Glutamatergic neuron (in vitro differentiated cells): Measurements from ENCODE around the gene ELF4. TPM values are rescaled to one million over a fixed set of nuclear protein-coding genes. Genes with fewer than 3 reads are reported as not detected.

Experiments used
- DNase-seq: peaks from one replicate; pipeline ENCODE4 v3.0.0; 2022
- H3K27ac Mint-ChIP-seq: one replicate; pipeline ENCODE4 v1.8.0; 2020; ENCODE audit warnings: mild to moderate bottlenecking, mixed read lengths, inconsistent platforms; ENCODE audit not compliant: unreplicated experiment
- H3K27me3 Mint-ChIP-seq: one replicate; pipeline ENCODE4 v1.8.0; 2020; ENCODE audit warnings: mild to moderate bottlenecking, moderate library complexity, mixed read lengths, inconsistent platforms; ENCODE audit not compliant: unreplicated experiment
- H3K36me3 Mint-ChIP-seq: one replicate; pipeline ENCODE4 v1.8.0; 2020; ENCODE audit warnings: mild to moderate bottlenecking, mixed read lengths, inconsistent platforms; ENCODE audit not compliant: unreplicated experiment
- H3K4me1 Mint-ChIP-seq: one replicate; pipeline ENCODE4 v1.8.0; 2020; ENCODE audit warnings: mild to moderate bottlenecking, low read depth, mixed read lengths, inconsistent platforms; ENCODE audit not compliant: unreplicated experiment
- H3K4me3 Mint-ChIP-seq: one replicate; pipeline ENCODE4 v1.8.0; 2020; ENCODE audit warnings: mild to moderate bottlenecking, mixed read lengths, inconsistent platforms; ENCODE audit not compliant: unreplicated experiment
- H3K9me3 Mint-ChIP-seq: one replicate; pipeline ENCODE4 v1.8.0; 2020; ENCODE audit warnings: mild to moderate bottlenecking, moderate library complexity, mixed read lengths, inconsistent platforms; ENCODE audit not compliant: unreplicated experiment
- CTCF ChIP-seq: fragments of 200-600 bp; sonication (generic); IDR thresholded peaks from one replicate; pipeline ENCODE4 v1.5.0; 2021; ENCODE audit not compliant: partially characterized antibody, unreplicated experiment
- total RNA-seq: library from RNA; stranded (reverse); fragmentation: NEBNext Ultra II Directional; extraction: Animal tissue kit (Norgen Biotek cat#: 25700); gene quantifications from one replicate; pipeline ENCODE4 v1.2.1, GENCODE V29; 2021; ENCODE audit not compliant: unreplicated experiment

ELF4 gene
- total RNA-seq, 1 donor from 2014 or later, result 0.10 TPM

DNA sequence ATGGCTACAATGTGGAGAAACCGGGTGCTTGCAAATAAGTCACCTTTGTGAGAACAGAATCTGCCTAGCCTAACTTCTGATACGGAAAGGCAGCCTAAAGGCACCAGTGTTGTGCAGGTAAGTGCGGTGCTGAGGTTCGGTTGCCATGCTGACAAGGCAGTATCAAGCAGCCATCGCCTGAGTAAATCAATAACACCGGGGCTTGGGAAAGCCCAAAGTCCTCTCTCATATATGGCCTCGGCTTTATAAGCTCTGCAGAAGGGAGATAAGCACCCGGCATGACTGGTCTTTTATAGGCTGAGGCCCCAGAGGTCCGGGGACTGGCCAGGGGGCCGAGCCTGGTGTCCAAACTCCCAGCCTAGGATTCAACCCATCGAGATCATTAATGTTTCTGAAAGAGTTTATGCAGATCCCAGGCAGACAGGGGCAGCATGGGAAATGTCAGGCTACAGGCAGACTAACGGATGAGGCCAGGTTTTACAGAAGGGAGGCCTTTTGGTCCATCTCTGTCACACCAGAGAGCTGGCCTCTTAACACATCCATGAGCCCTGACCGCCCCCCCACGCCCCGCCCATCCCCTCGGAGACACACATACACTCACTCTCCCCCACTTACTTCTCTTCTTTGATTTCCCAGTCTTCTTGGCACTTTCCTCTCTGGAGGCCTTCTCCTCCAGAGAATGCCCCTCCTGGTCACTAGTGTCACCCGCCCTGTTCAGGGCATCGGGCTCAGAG lies 38.5 kb downstream of the ELF4 start:
- no peaks in the 10 kb centered on the region for H3K4me1 Mint-ChIP-seq
- TF ChIP-seq CTCF, result no peak
- H3K27ac Mint-ChIP-seq, result no peak overlapping the region
- H3K27me3 Mint-ChIP-seq, result no peaks in the 10 kb centered on the region
- H3K9me3 Mint-ChIP-seq, result peaks cover 2% of the 10 kb centered on the region
- no peak for DNase-seq
- no peaks in the 10 kb centered on the region for H3K36me3 Mint-ChIP-seq
- H3K4me3 Mint-ChIP-seq, result no peak overlapping the region

DNA sequence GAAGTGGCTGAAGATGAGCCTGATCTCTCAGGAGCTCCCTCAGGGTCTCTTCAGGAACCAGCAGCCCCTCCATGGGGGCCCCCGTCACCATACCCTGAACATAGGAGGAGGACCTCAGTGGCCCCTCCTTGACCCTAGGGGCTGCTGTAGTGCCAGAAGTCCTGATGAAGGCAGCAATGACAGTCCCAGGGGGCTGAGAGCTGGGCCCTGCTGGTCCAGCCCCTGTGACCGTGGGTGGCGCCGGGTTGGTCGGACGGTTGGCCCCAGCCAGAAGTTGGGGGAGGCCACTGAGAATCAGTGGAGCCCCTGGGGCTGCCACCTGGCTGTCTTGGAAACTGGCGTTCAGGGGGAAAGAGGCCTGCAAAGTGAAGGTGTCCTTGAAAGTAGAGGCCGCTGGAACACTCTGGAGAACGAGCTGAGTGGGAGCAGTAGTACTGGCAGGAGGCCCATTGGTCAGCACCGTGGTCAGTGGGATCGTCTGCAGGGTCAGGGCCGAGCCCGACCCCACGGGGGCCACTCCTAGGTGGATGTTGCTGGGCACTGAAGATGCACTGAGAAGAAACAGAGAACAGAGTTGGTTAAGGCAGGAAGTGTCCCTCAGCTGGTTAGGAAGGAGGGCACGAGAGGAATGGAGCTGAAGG lies 43.2 kb downstream of the ELF4 start:
- Mint-ChIP-seq H3K27me3 (no peaks in the 10 kb centered on the region), H3K9me3 (peaks cover 2% of the 10 kb centered on the region), H3K4me3 (no peak overlapping the region), H3K27ac (no peak overlapping the region), H3K4me1 (no peaks in the 10 kb centered on the region), H3K36me3 (no peaks in the 10 kb centered on the region)
- no peak for TF ChIP-seq CTCF
- no peak for DNase-seq

DNA sequence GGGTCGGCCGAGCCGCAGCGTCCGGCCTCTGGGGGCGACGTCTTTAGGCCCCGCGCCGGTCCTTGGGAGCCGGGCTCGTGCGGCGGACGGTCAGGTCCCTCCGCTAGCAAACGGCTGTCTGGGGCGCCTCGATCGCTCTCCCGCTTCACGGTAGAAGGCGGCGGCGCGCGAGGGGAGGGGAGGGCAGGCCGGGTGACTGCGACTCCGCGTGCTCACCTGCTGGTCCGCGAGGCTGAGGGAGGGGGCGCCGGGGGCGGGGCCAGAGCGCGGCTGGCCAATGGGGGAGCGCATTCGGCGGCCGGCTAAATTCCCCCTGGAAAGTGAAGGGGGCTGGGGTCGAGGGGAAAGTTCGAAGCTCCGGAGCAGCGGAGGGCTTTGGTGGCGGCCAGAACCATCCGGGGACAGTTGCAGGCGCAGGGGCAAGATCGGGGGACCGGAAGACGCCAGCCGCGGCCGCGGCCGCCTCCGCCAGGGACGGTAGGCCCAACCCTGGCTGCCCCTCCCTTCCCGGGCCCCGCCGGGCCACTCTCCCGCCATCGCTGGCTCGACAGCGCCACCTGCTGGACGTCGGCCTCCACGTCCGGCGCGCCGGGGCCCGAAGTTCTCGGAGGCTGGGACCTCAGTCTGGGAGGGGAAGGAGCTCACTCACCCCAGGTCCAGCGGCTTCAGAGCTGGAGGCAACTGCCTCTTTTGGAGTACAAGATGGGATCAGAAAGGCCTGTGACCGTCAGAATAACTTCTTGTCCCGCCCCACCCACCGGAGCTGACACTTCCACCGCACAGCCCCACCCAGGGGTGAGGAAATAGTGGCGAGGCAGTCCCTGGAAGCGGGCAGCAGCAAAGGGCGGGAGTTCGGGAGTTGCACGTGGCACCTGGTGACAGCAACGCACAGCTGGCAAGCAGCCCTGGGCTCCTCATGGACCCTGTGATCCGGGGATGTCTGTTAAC lies 49.9 kb downstream of the ELF4 start:
- TF ChIP-seq CTCF, result peak; percentile 93
- no peaks in the 10 kb centered on the region for H3K4me1 Mint-ChIP-seq
- DNase-seq, result peak; percentile 85
- no peaks in the 10 kb centered on the region for H3K9me3 Mint-ChIP-seq
- H3K27me3 Mint-ChIP-seq, result no peaks in the 10 kb centered on the region
- H3K27ac Mint-ChIP-seq, result no peak overlapping the region
- H3K4me3 Mint-ChIP-seq, result peak overlapping the region; percentile 82
- H3K36me3 Mint-ChIP-seq, result peaks cover 4% of the 10 kb centered on the region

DNA sequence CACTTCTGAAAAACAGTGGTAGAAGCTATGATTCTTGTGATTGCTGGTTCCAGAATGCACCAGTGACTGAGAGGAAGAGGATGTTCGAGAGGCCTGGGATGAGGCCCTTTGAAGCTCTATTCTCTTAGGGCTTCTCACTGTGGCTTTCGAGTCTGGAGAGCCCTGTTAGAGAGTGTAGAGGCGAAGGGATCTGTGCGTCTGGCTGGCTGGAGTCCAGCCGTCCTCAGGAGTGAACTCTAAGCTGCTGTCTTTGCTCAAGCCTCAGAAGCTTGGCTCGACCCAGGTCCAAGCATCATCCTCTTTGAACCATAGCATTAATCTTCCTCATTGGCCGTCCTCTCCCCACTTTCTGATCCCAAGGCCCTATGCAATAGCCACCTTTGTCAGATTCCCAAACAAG lies 51.6 kb downstream of the ELF4 start:
- peaks cover 4% of the 10 kb centered on the region for H3K36me3 Mint-ChIP-seq
- H3K4me3 Mint-ChIP-seq, result no peak overlapping the region
- TF ChIP-seq CTCF, result no peak
- H3K27me3 Mint-ChIP-seq, result no peaks in the 10 kb centered on the region
- DNase-seq, result no peak
- no peak overlapping the region for H3K27ac Mint-ChIP-seq
- no peaks in the 10 kb centered on the region for H3K9me3 Mint-ChIP-seq
- no peaks in the 10 kb centered on the region for H3K4me1 Mint-ChIP-seq
